ENCODE results near the gene GFAP.

- no peak for TF ChIP-seq CTCF (IDR thresholded peaks at IDR 0.05)
- no peak for TF ChIP-seq POLR2A (IDR thresholded peaks at IDR 0.05)
Measured at GRCh38 chr17:44914698-44915271, 515 bp downstream of the GFAP start.

Data from heart left ventricle (tissue), 13 donors.